A549 (cell line): ENCODE data around the gene NYNRIN. TPM values are rescaled to one million over a fixed set of nuclear protein-coding genes. Genes with fewer than 3 reads are reported as not detected.

Experiments
- ATAC-seq, 2 experiments: fragments of 200-7000 bp in 1 of 2; fragments of >200 bp in 1 of 2; cut with Nextera tagmentation in 1 of 2; cut with Tn5 transposase in 1 of 2; 3 replicates each; pipeline versions ENCODE4 v1.8.0 to v1.9.1; 2018 to 2020; ENCODE audit warnings: mild to moderate bottlenecking in 1 of 2, moderate library complexity in 1 of 2
- CTCF ChIA-PET: fragments of 300-600 bp; sonication (Branson Sonifier 250); formaldehyde crosslinking; extraction: SDS; loops from one replicate; lab custom pipeline; 2021; ENCODE audit warnings: antibody characterized with exemption, inconsistent platforms; lab: Yijun Ruan, JAX
- POLR2A ChIA-PET: fragments of 350-600 bp; formaldehyde crosslinking; extraction: SDS; loops from one replicate; lab custom pipeline; 2021; ENCODE audit warnings: antibody characterized with exemption, inconsistent platforms; lab: Yijun Ruan, JAX
- DNase-seq, 2 experiments: peaks; one replicate each; pipeline versions ENCODE4 v3.0.0 to v3.0.0-alpha.2; 2011 to 2016; ENCODE audit warnings: low read depth in 1 of 2, low spot score in 1 of 2
- FAIRE-seq: peaks from 2 replicates; lab custom pipeline; 2011; peaks lifted over from hg19 to GRCh38; lab: Jason Lieb, UNC
- H3K27ac ChIP-seq, 2 experiments: fragments of >200 bp; sonication (Bioruptor Twin); formaldehyde crosslinking; 3 replicates each; pipeline ENCODE4 v1.5.1; 2016 to 2017
- H3K4me1 ChIP-seq: fragments of >200 bp; sonication (Bioruptor Twin); formaldehyde crosslinking; 3 replicates; pipeline ENCODE4 v1.6.1; 2016
- H3K4me2 ChIP-seq: fragments of >200 bp; sonication (Bioruptor Twin); formaldehyde crosslinking; 3 replicates; pipeline ENCODE4 v1.6.1; 2016
- H3K4me3 ChIP-seq: fragments of >200 bp; sonication (Bioruptor Twin); formaldehyde crosslinking; 3 replicates; pipeline ENCODE4 v1.5.1; 2016
- H3K9me3 ChIP-seq: fragments of >200 bp; sonication (Bioruptor Twin); formaldehyde crosslinking; 3 replicates; pipeline ENCODE4 v1.6.1; 2016
- BCL3 ChIP-seq: fragments of >200 bp; sonication (Bioruptor Twin); formaldehyde crosslinking; IDR thresholded peaks from 3 replicates; pipeline ENCODE4 v1.6.1; 2016
- CBX2 ChIP-seq: fragments of 200-600 bp; sonication (generic); IDR thresholded peaks from 2 replicates; pipeline ENCODE4 v1.6.1; 2016; ENCODE audit warnings: low read depth, mild to moderate bottlenecking, borderline replicate concordance
- EHMT2 ChIP-seq: fragments of 200-600 bp; sonication (generic); IDR thresholded peaks from 2 replicates; pipeline ENCODE4 v1.6.1; 2016; ENCODE audit warnings: antibody characterized with exemption, low read depth, mild to moderate bottlenecking, moderate library complexity
- ESRRA ChIP-seq: fragments of 150-350 bp; IDR thresholded peaks from 2 replicates; pipeline ENCODE4 v1.6.1; 2014; ENCODE audit warnings: mild to moderate bottlenecking, low read length, borderline replicate concordance
- FOSL2 ChIP-seq, 2 experiments: fragments of 450-650 bp in 1 of 2; fragments of >200 bp in 1 of 2; sonication (Bioruptor Twin) in 1 of 2; formaldehyde crosslinking; IDR thresholded peaks; 2 replicates each; pipeline versions ENCODE4 v1.5.0 to v1.6.1; 2016 to 2020; ENCODE audit warnings: mild to moderate bottlenecking in 1 of 2, moderate library complexity in 1 of 2
- HOXA7 ChIP-seq: fragments of 250-450 bp; sonication (Bioruptor Pico); IDR thresholded peaks from 2 replicates; pipeline ENCODE4 v1.5.0; 2020; ENCODE audit warnings: mild to moderate bottlenecking, moderate library complexity
- HOXB13 ChIP-seq: fragments of 250-450 bp; sonication (Bioruptor Pico); IDR thresholded peaks from 2 replicates; pipeline ENCODE4 v1.5.0; 2020; ENCODE audit warnings: low read depth, mild to moderate bottlenecking, moderate library complexity
- JUN ChIP-seq, 2 experiments: fragments of >200 bp; sonication (Bioruptor Twin); formaldehyde crosslinking; IDR thresholded peaks; 2 replicates in 1 of 2; 3 replicates in 1 of 2; pipeline ENCODE4 v1.6.1; 2016 to 2017
- KDM1A ChIP-seq: fragments of 200-600 bp; sonication (generic); IDR thresholded peaks from 2 replicates; pipeline ENCODE4 v1.6.1; 2016; ENCODE audit warnings: low read depth, mild to moderate bottlenecking
- KDM5A ChIP-seq: fragments of 200-600 bp; sonication (generic); IDR thresholded peaks from 2 replicates; pipeline ENCODE4 v1.6.1; 2016; ENCODE audit warnings: antibody characterized with exemption, mild to moderate bottlenecking
- MAZ ChIP-seq: fragments of 150-350 bp; IDR thresholded peaks from 2 replicates; pipeline ENCODE4 v1.6.1; 2014; ENCODE audit warnings: antibody characterized with exemption, low read depth, low read length, borderline replicate concordance
- MYC ChIP-seq: IDR thresholded peaks from 2 replicates; pipeline ENCODE4 v1.6.1; 2012; ENCODE audit warnings: mild to moderate bottlenecking, inconsistent platforms, low read length, improper control_type of control experiment, borderline replicate concordance
- PBX3 ChIP-seq: IDR thresholded peaks from 2 replicates; pipeline ENCODE4 v1.6.1; 2012
- RAD21 ChIP-seq, 2 experiments: fragments of >200 bp in 1 of 2; sonication (Bioruptor Twin) in 1 of 2; formaldehyde crosslinking in 1 of 2; IDR thresholded peaks in 1 of 2; conservative IDR thresholded peaks in 1 of 2; 2 replicates in 1 of 2; 3 replicates in 1 of 2; pipeline ENCODE4 v1.6.1; 2012 to 2018; ENCODE audit warnings: inconsistent platforms in 1 of 2
- RCOR1 ChIP-seq: fragments of 150-350 bp; IDR thresholded peaks from 2 replicates; pipeline ENCODE4 v1.6.1; 2014; ENCODE audit warnings: antibody characterized with exemption, low read length, low read depth
- SMC3 ChIP-seq: fragments of >200 bp; sonication (Bioruptor Twin); formaldehyde crosslinking; IDR thresholded peaks from 3 replicates; pipeline ENCODE4 v1.6.1; 2018; ENCODE audit warnings: inconsistent platforms
- TP53 ChIP-seq: fragments of 250-450 bp; sonication (Bioruptor Pico); IDR thresholded peaks from 2 replicates; pipeline ENCODE4 v1.5.0; 2021; ENCODE audit warnings: mild to moderate bottlenecking, moderate library complexity
- WGBS: methylation state at CpG from one replicate; pipeline ENCODE4 v1.1.6; 2017; ENCODE audit errors: missing lambda C conversion rate; 5-methylcytosine and 5-hydroxymethylcytosine counted together
- polyA plus RNA-seq, 4 experiments: library from polyadenylated mRNA; depleted of rRNA in 3 of 4; stranded (reverse); fragments of >200 nt; fragmentation: RNase III in 1 of 4; extraction: RNeasy Plus Mini Kit Qiagen cat#74134 plus additional on column Dnase treatment in 1 of 4; gene quantifications; 2 replicates in 3 of 4; 3 replicates in 1 of 4; pipeline ENCODE4 v1.2.3, GENCODE V29; 2011 to 2017
- TF ChIP-seq, protein P1 (sequence below): fragments of >200 bp; sonication (Bioruptor Twin); formaldehyde crosslinking; IDR thresholded peaks from 3 replicates; pipeline ENCODE4 v1.5.1; 2016

The NYNRIN gene
- polyA plus RNA-seq, 2 of the 4 experiments (the other 2 are of a cell fraction) = 0.19 to 0.44 TPM

- FAIRE-seq = no peak
- ChIA-PET CTCF (interaction anchor here (0.9 to 18.0 kb wide), 14 partner anchors 11 to 188 kb away, joined by 3 to 1142 read pairs (median 18); partner anchors contain the start of genes ADCY4, CIDEB, DHRS1 and LTB4R), POLR2A (interaction anchor here (0.6 to 3.6 kb wide), 31 partner anchors 9 to 1202 kb away, joined by 3 to 66 read pairs (median 5); partner anchors contain the start of genes CIDEB, DHRS1, MDP1 and NOP9)
- H3K27ac ChIP-seq = peak overlapping the region; percentile 97 to 99
- no peaks in the 10 kb centered on the region for H3K9me3 ChIP-seq
- H3K4me2 ChIP-seq = peak overlapping the region; percentile 88
- ATAC-seq = peak; percentile 73 to 80
- DNase-seq = peak; percentile 74 to 75
- peak overlapping the region; percentile 86 for H3K4me3 ChIP-seq
- H3K4me1 ChIP-seq = peaks cover 23% of the 10 kb centered on the region
- WGBS = 3% methylated on average over 5 of the region's 28 CpGs
- TF ChIP-seq RCOR1 (no peak), BCL3 (0 out of 3 replicates have a peak, but pooled peaks have one; percentile 5), JUN (IDR thresholded peaks at IDR 0.05) (peak in 1 of 2 experiments; percentile 83; a peak in 3 of 5 replicates)
Measured at GRCh38 chr14:24430143-24430681, 31.4 kb downstream of the NYNRIN start.

GRCh38 chr14:24430682-24431568 lies 32.1 kb downstream of the NYNRIN start:
- TF ChIP-seq KDM1A = 0 out of 2 replicates have a peak, but pooled peaks have one; percentile 31
- no peak for TF ChIP-seq MYC
- POLR2A ChIA-PET = interaction anchor here (0.6 to 3.6 kb wide), 22 partner anchors 9 to 218 kb away, joined by 3 to 66 read pairs (median 6); partner anchors contain the start of genes CHMP4A, CIDEB, DHRS1 and NOP9
- DNase-seq (no peak), ATAC-seq (peak; percentile 52 to 63), FAIRE-seq (no peak)
- WGBS = 19% methylated on average over 10 of the region's 19 CpGs
- Histone ChIP-seq H3K4me2 (peak overlapping the region; percentile 88), H3K9me3 (no peaks in the 10 kb centered on the region), H3K4me1 (peaks cover 16% of the 10 kb centered on the region), H3K4me3 (peak overlapping the region; percentile 86), H3K27ac (peak overlapping the region; percentile 97 to 99)
- CTCF ChIA-PET = interaction anchor here (0.5 to 18.0 kb wide), 40 partner anchors 8 to 1869 kb away, joined by 3 to 1142 read pairs (median 4); partner anchors contain the start of genes ADCY4, CIDEB, DHRS1 and LTB4R

- H3K4me1 ChIP-seq = peaks cover 14% of the 10 kb centered on the region
Measured at GRCh38 chr14:24431569-24432258, 32.9 kb downstream of the NYNRIN start.

More at GRCh38 chr14:24431569-24432258, 32.9 kb downstream of the NYNRIN start:
- Histone ChIP-seq H3K9me3 (no peaks in the 10 kb centered on the region), H3K4me3 (peak overlapping the region; percentile 86; the same call in 2 of the 3 replicates)
- CTCF ChIA-PET = interaction anchor here (0.5 to 18.0 kb wide), 39 partner anchors 9 to 1870 kb away, joined by 3 to 1142 read pairs (median 5); partner anchors contain the start of genes ADCY4, CIDEB, DHRS1 and LTB4R
- 15% methylated on average over 10 of the region's 15 CpGs for WGBS
- DNase-seq = peak; percentile 93 to 95
- ATAC-seq = peak; percentile 72 to 87
- no peak for TF ChIP-seq ESRRA
- peak in 1 of 2 experiments; percentile 41; a peak in 1 of 5 replicates for TF ChIP-seq JUN (IDR thresholded peaks at IDR 0.05)
- TF ChIP-seq CBX2 = no peak
- TF ChIP-seq EHMT2 = no peak
- TF ChIP-seq KDM5A = peak; percentile 69
- TF ChIP-seq HOXB13 (CRISPR knock-in tag) = no peak
- TF ChIP-seq HOXA7 (CRISPR knock-in tag) = peak; percentile 44; the same call in 1 of the 2 replicates
- TF ChIP-seq RAD21 (conservative IDR thresholded peaks at IDR 0.05 in 1 of 2, IDR thresholded peaks at IDR 0.05 in 1 of 2) = peak; percentile 88 to 93
- TF ChIP-seq MAZ = 0 out of 2 replicates have a peak, but pooled peaks have one; percentile 80
- peak; percentile 75 for TF ChIP-seq SMC3
- no peak for TF ChIP-seq FOSL2 (IDR thresholded peaks at IDR 0.05)
- TF ChIP-seq FOSL2 (CRISPR knock-in tag; IDR thresholded peaks at IDR 0.05) = no peak
- TF ChIP-seq, protein P1, sequence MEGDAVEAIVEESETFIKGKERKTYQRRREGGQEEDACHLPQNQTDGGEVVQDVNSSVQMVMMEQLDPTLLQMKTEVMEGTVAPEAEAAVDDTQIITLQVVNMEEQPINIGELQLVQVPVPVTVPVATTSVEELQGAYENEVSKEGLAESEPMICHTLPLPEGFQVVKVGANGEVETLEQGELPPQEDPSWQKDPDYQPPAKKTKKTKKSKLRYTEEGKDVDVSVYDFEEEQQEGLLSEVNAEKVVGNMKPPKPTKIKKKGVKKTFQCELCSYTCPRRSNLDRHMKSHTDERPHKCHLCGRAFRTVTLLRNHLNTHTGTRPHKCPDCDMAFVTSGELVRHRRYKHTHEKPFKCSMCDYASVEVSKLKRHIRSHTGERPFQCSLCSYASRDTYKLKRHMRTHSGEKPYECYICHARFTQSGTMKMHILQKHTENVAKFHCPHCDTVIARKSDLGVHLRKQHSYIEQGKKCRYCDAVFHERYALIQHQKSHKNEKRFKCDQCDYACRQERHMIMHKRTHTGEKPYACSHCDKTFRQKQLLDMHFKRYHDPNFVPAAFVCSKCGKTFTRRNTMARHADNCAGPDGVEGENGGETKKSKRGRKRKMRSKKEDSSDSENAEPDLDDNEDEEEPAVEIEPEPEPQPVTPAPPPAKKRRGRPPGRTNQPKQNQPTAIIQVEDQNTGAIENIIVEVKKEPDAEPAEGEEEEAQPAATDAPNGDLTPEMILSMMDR = peak; percentile 90
- TF ChIP-seq TP53 (CRISPR knock-in tag) = no peak
- TF ChIP-seq PBX3 = no peak
- TF ChIP-seq, all 56 proteins: peak for 7
- no peak for FAIRE-seq
- H3K4me2 ChIP-seq = peak overlapping the region; percentile 88
- H3K27ac ChIP-seq = peak overlapping the region; percentile 97 to 99; a peak in 5 of 6 replicates
- POLR2A ChIA-PET = interaction anchor here (0.6 to 3.6 kb wide), 12 partner anchors 8 to 218 kb away, joined by 3 to 66 read pairs (median 5); partner anchors contain the start of genes CHMP4A, DHRS1, NOP9 and RABGGTA
